ENCODE data around the gene OR11G2.
"Not testable (repeated sequence)": the region's sequence is repeated elsewhere in the genome, so short reads cannot be mapped to it uniquely, and the experiment has no call there.

OR11G2 gene

DNA sequence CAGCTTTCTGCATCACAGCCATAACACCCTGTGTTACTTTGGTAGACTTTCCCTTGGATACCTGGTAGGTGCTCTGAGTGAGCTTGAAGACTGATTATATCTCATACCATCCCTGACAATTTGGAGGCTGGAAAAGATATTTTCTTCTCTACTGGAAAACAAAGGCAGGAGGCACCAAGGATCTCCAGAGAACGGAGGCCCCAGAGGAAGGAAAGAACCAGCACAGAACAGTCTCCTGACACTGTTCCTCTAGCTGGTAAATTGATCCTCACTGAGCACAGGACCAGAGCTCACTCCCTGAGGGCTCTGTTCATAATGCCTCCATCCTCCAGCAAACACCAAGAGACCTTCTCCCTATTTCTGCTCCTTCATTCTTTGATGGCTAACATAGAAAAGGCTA lies at the start of gene OR11G2:
OR11G2 (plus strand) TSS at position 301 of the 400 bp plus-strand sequence. CDS start 6,542 bp downstream, outside the sequence.
- no peak for DNase-seq

DNA sequence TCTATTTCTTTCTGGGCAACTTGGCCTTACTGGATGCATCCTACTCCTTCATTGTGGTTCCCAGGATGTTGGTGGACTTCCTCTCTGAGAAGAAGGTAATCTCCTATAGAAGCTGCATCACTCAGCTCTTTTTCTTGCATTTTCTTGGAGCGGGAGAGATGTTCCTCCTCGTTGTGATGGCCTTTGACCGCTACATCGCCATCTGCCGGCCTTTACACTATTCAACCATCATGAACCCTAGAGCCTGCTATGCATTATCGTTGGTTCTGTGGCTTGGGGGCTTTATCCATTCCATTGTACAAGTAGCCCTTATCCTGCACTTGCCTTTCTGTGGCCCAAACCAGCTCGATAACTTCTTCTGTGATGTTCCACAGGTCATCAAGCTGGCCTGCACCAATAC lies 46.8 kb upstream of the OR11G2 start:
- no peak for DNase-seq

GRCh38 chr14:20144820-20145219 lies 45.9 kb upstream of the OR11G2 start:
- DNase-seq, result no peak

DNA sequence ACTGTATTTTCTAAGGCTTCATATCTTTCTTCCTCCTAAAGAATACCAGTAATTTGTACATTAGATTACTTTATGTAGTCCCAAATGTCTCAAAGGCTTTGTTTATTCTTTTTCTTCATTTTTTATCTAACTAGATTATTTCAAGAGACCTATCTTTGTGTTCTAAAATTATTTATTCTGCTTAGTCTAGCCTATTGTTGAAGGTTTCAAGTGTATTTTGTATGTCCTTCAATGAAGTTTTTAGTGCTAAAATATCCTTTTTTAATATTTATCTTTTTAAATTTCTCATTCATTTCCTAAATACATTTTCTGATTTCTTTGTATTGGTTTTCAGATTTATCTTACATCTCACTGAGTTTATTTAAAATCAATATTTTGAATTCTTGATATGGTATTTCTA lies 26.2 kb upstream of the OR11G2 start:
- no peak for DNase-seq

- DNase-seq, result no peak
Measured at GRCh38 chr14:20167091-20167490, 23.6 kb upstream of the OR11G2 start.

GRCh38 chr14:20169852-20170251 lies 20.8 kb upstream of the OR11G2 start:
- DNase-seq, result not testable (repeated sequence)

DNA sequence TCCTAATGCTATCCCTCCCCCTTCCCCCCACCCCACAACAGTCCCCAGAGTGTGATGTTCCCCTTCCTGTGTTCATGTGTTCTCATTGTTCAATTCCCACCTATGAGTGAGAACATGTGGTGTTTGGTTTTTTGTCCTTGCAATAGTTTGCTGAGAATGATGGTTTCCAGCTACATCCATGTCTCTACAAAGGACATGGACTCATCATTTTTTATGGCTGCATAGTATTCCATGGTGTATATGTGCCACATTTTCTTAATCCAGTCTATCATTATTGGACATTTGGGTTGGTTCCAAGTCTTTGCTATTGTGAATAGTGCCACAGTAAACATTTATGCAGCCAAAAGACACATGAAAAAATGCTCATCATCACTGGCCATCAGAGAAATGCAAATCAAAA lies 16.5 kb upstream of the OR11G2 start:
- DNase-seq, result not testable (repeated sequence)

- DNase-seq, result no peak
Measured at GRCh38 chr14:20176330-20176729, 14.4 kb upstream of the OR11G2 start.

DNA sequence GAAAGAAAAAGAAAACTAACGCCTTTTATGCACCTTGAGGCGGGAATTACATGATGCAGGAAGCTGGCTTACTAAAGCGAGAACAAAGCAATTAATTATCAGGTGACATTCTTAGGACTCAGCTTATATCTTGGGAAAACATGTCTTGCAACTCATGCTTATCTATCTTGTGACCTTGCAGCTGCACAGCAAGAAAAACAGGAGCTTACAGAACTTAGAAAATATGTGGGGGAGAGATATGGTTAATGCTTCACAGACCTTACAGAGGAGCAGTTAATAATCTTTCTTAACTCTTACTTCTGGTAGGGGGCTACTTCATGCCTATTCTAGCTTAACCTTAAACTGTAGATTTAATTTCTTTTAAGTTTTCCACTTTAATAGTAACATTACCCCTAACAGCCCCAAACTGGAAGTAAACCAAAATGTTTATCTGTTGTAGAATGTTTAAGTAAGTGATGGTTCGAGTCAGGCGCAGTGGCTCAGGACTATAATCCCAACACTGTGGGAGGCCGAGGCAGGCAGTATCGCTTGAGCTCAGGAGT lies 13.2 kb upstream of the OR11G2 start:
- no peak for DNase-seq

GRCh38 chr14:20179218-20179617 lies 11.5 kb upstream of the OR11G2 start:
- peak; percentile 2 for DNase-seq

GRCh38 chr14:20179880-20180279 lies 10.8 kb upstream of the OR11G2 start:
- no peak for DNase-seq

- DNase-seq, result no peak
Measured at GRCh38 chr14:20180486-20180885, 10.2 kb upstream of the OR11G2 start.

DNA sequence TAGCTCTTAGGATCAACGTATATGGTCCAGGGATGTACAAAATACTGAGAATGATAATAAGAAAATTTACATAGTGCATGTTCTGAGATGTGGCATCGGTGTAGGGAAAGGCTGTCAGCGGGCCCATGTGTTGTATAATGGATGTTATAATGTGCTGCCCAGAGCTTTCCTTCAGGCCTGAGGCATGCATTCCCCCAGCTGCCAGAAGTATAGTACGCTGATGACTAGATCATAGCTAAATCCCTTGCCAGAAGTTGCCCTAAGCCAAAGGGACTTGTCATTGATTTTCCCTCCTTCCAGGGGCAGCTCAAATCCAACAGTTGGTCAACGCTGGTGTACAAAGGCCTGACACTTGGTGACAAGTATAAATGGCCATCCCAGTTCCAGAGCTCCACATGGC lies 6.5 kb upstream of the OR11G2 start:
- DNase-seq, result no peak

GRCh38 chr14:20191396-20191795 lies 700 bp downstream of the OR11G2 start:
- DNase-seq, result no peak

DNA sequence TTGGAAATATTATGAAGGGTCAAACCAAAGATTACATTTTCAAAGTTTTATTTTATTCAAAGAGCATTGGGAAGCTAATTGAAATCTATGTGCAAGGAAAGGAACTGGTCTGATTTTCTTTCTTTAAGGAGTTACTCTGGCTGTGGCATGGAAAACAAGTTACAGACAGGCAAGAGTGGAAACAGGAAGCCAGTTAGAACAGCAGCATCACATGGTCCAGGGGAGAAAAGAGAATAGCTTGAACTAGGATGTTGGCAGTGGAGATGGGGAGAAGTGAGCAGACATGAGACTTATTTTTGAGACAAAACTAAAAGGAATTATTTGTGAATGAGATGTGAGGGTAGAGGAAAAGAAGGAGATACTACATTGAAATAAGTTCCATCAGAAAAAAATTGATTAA lies 3.4 kb downstream of the OR11G2 start:
- no peak for DNase-seq

DNA sequence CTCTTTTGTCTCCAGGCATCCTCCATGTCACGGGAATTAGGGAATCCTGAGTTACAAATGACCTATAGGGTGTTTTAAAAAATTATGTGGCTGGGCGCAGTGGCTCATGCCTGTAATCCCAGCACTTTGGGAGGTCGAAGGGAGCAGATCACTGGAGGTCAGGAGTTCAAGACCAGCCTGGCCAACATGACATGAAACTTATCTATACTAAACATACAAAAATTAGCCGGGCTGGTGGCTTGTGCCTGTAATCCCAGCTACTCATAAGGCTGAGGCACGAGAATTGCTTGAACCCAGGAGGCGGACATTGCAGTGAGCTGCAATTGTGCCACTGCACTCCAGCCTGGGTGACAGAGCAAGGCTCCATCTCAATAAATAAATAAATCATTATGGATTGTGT lies 4.5 kb downstream of the OR11G2 start:
- DNase-seq, result not testable (repeated sequence)

- no peak for DNase-seq
Measured at GRCh38 chr14:20195911-20196310, 5.2 kb downstream of the OR11G2 start.

DNA sequence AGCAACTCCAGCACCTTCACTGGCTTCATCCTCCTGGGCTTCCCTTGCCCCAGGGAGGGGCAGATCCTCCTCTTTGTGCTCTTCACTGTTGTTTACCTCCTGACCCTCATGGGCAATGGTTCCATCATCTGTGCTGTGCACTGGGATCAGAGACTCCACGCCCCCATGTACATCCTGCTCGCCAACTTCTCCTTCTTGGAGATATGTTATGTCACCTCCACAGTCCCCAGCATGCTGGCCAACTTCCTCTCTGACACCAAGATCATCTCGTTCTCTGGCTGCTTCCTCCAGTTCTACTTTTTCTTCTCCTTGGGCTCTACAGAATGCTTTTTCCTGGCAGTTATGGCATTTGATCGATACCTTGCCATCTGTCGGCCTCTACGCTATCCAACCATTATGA lies 6.8 kb downstream of the OR11G2 start:
- DNase-seq, result no peak

DNA sequence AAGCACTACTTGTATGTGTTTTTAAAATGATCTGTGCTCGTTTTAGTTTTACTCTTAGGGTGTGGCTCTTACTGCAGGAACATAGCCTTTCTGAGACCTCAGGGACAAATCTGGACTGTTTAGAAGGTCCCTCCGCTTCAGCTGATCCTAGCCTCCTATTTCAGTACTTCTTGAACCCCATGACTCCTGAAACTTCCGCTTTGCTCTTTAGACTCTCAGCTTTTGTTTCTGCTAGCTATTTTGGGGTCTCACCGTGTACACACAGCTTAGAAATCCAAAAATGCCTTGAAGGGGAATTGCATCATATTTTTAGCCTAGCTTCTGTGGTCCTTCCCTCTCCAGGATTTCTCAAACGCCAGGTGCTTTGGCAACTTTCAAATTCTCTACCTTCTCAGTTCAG lies 8.3 kb downstream of the OR11G2 start:
- DNase-seq, result no peak

- no peak for DNase-seq
Measured at GRCh38 chr14:20204721-20205120, 14.0 kb downstream of the OR11G2 start.

DNA sequence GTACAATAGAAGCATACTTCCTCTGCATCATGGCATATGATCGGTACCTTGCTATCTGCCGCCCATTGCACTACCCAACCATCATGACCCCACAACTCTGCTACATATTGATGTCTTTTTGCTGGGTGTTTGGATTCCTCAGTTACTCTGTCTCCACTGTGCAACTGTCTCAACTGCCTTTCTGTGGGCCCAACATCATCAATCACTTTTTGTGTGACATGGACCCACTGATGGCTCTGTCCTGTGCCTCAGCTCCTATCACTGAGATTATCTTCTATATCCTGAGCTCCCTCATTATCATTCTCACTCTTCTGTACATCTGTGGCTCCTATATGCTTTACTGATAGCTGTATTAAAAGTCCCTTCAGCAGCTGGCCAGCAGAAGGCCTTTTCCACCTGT lies 18.9 kb downstream of the OR11G2 start:
- no peak for DNase-seq

- not testable (repeated sequence) for DNase-seq
Measured at GRCh38 chr14:20212406-20212805, 21.7 kb downstream of the OR11G2 start.

- no peak for DNase-seq
Measured at GRCh38 chr14:20215196-20215595, 24.5 kb downstream of the OR11G2 start.

GRCh38 chr14:20219033-20219432 lies 28.3 kb downstream of the OR11G2 start:
- no peak for DNase-seq

DNA sequence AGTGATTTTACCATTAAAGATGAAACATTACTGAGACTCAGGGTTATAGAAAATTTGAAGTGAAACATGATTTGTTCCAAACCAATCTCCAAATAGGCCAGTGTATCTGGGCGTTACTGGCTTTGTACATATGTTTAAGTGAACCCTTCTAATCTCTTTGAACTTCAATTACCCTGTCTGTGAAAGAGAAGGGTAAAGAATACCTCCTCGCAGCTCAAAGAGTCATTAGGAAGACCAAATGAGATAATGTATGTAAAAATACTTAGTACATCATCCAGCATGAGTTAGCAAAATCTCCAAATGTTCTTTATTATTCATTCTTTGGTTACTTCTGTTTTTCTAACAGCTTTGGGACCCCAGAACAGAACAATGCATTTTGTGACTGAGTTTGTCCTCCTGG lies 32.7 kb downstream of the OR11G2 start, which contains the start of gene OR11H6:
OR11H6 (plus strand) TSS at position 301 of the 400 bp plus-strand sequence; CDS start at position 301, 0 bp downstream.
- no peak for DNase-seq

- DNase-seq, result no peak
Measured at GRCh38 chr14:20228681-20229080, 38.0 kb downstream of the OR11G2 start, which contains the start of gene OR11H7. Gene OR11H7 (plus strand): TSS chr14:20228981.
